H54 (cell line): ENCODE measurements around the gene MFN2.

ENCODE experiments used
- DNase-seq: peaks from one replicate; pipeline ENCODE4 v3.0.0; 2011; ENCODE audit warnings: low spot score, mixed read lengths; ENCODE audit not compliant: insufficient read length
- FAIRE-seq: peaks from 3 replicates; lab custom pipeline; 2011; peaks lifted over from hg19 to GRCh38; lab: Jason Lieb, UNC
- POLR2A ChIP-seq: IDR thresholded peaks from 2 replicates; pipeline ENCODE4 v1.6.1; 2011; ENCODE audit warnings: low read depth, mild to moderate bottlenecking, low read length

Gene MFN2

GRCh38 chr1:11946647-11947046 lies 33.6 kb upstream of the MFN2 start:
- no peak for FAIRE-seq
- DNase-seq, result no peak

GRCh38 chr1:11948822-11949458 lies 31.3 kb upstream of the MFN2 start:
- DNase-seq (no peak), FAIRE-seq (no peak)
- no peak for TF ChIP-seq POLR2A

More at GRCh38 chr1:11946647-11947046, 33.6 kb upstream of the MFN2 start:
- TF ChIP-seq POLR2A, result no peak

GRCh38 chr1:11951901-11952300 lies 28.3 kb upstream of the MFN2 start:
- FAIRE-seq (no peak), DNase-seq (no peak)
- TF ChIP-seq POLR2A, result no peak

GRCh38 chr1:11952455-11953109 lies 27.7 kb upstream of the MFN2 start:
- no peak for DNase-seq
- FAIRE-seq, result no peak
- TF ChIP-seq POLR2A, result no peak

- no peak for FAIRE-seq
- TF ChIP-seq POLR2A, result no peak
- no peak for DNase-seq
Measured at GRCh38 chr1:11955221-11955620, 25.0 kb upstream of the MFN2 start.

GRCh38 chr1:11957398-11957797 lies 22.8 kb upstream of the MFN2 start:
- DNase-seq (no peak), FAIRE-seq (no peak)
- no peak for TF ChIP-seq POLR2A

- no peak for TF ChIP-seq POLR2A
- DNase-seq, result no peak
- no peak for FAIRE-seq
Measured at GRCh38 chr1:11957897-11958296, 22.3 kb upstream of the MFN2 start.

GRCh38 chr1:11960276-11960675 lies 20.0 kb upstream of the MFN2 start:
- DNase-seq, result no peak
- no peak for TF ChIP-seq POLR2A
- FAIRE-seq, result no peak

- FAIRE-seq, result no peak
- TF ChIP-seq POLR2A, result no peak
- DNase-seq, result no peak
Measured at GRCh38 chr1:11960715-11961114, 19.5 kb upstream of the MFN2 start.

- no peak for DNase-seq
- TF ChIP-seq POLR2A, result no peak
- FAIRE-seq, result no peak
Measured at GRCh38 chr1:11961230-11961629, 19.0 kb upstream of the MFN2 start.

GRCh38 chr1:11963622-11964021 lies 16.6 kb upstream of the MFN2 start:
- no peak for TF ChIP-seq POLR2A
- DNase-seq, result no peak
- no peak for FAIRE-seq

- no peak for FAIRE-seq
- DNase-seq, result no peak
- TF ChIP-seq POLR2A, result no peak
Measured at GRCh38 chr1:11964656-11965055, 15.6 kb upstream of the MFN2 start.

GRCh38 chr1:11967028-11967547 lies 13.2 kb upstream of the MFN2 start:
- DNase-seq, result peak; percentile 33
- TF ChIP-seq POLR2A, result no peak
- FAIRE-seq, result peak; percentile 6

GRCh38 chr1:11970441-11971185 lies 9.6 kb upstream of the MFN2 start:
- DNase-seq, result no peak

More at GRCh38 chr1:11970441-11971185, 9.6 kb upstream of the MFN2 start:
- TF ChIP-seq POLR2A, result no peak
- no peak for FAIRE-seq
